IPS DF 6.9 (cell line): ENCODE data around the gene EEF1AKMT2.
"Not testable (repeated sequence)": the region's sequence is repeated elsewhere in the genome, so short reads cannot be mapped to it uniquely, and the experiment has no call there.

Experiments used
- DNase-seq: peaks from one replicate; pipeline ENCODE4 v3.0.0-alpha.2; 2013; ENCODE audit warnings: low read depth, low spot score
- H3K27ac ChIP-seq: one replicate; pipeline ENCODE4 v1.5.1; 2013; ENCODE audit warnings: low read length, control low read depth
- H3K27me3 ChIP-seq: 2 replicates; pipeline ENCODE4 v1.6.1; 2013; ENCODE audit warnings: mild to moderate bottlenecking, low read length; ENCODE audit not compliant: control insufficient read depth, insufficient read depth
- H3K36me3 ChIP-seq: 2 replicates; pipeline ENCODE4 v1.6.1; 2013; ENCODE audit warnings: low read length; ENCODE audit not compliant: control insufficient read depth, insufficient read depth
- H3K4me1 ChIP-seq: 2 replicates; pipeline ENCODE4 v1.6.1; 2013; ENCODE audit warnings: low read length; ENCODE audit not compliant: control insufficient read depth, insufficient read depth
- H3K4me3 ChIP-seq: 2 replicates; pipeline ENCODE4 v1.5.1; 2013; ENCODE audit warnings: mild to moderate bottlenecking, low read length
- H3K9me3 ChIP-seq: 2 replicates; pipeline ENCODE4 v1.6.1; 2013; ENCODE audit warnings: low read length, inconsistent platforms; ENCODE audit not compliant: control insufficient read depth, insufficient read depth
- WGBS: extraction: QIAGEN DNeasy Blood & Tissue Kit; methylation state at CpG from one replicate; pipeline ENCODE4 v1.1.7; 2013; ENCODE audit warnings: mixed read lengths, missing lambda C conversion rate; ENCODE audit not compliant: insufficient read length, insufficient coverage; 5-methylcytosine and 5-hydroxymethylcytosine counted together

Gene EEF1AKMT2

DNA sequence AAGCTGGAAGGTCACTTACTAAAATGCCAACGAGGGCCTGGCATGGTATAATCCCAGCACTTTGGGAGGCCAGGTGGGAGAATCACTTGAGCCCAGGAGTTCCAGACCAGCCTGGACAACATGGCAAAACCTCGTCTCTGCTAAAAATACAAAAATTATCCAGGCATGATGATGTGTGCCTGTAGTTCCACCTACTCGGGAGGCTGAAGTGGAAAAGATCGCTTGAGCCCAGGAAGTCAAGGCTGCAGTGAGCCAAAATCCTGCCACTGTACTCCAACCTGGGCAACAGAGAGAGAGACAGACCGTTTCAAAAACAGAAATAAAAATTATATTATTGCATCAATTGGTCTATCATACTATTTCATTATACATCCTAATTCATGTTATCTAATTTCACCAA lies 29.4 kb downstream of the EEF1AKMT2 start:
- no peak for DNase-seq
- Histone ChIP-seq H3K4me3 (no peak overlapping the region), H3K4me1 (no peaks in the 10 kb centered on the region), H3K36me3 (no peaks in the 10 kb centered on the region), H3K27ac (no peak overlapping the region), H3K27me3 (no peaks in the 10 kb centered on the region), H3K9me3 (no peaks in the 10 kb centered on the region)
- WGBS: no CpG with 5 or more reads among the region's 5 CpGs

DNA sequence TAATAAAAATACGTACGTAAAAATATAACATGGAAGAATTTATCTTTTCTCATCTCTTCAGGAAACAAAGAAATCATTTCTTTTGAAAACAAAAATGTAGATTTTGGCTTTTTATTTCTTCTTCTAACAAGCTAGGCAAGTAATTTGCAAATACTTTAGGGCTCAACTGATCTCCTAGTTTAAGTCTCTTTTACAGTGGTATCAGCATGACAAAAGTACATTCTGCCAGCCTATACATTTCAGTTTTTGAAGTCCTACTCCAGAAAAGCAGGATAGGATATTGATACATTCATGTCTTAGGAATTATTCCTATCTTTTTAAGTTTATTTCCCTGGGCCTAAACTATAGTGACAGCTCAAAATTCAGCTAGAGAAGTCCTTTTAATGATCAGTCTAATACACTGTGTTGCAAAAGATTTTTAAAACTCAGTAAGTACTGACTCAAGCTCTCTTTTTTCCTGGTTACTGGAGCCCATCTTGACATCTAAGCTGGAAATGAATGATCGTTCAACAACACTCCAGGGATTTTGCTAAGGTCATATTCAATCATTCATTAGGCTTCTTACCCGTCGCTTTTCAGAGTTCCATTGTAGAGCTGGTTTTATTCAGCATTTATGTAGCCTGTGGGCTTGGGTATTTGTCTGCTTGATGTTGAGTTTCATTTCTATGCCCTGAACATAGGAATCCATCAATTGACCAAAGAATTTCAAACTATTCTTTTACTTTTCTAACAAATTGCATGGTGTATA lies 35.4 kb downstream of the EEF1AKMT2 start:
- no CpG with 5 or more reads among the region's 5 CpGs for WGBS
- H3K9me3 ChIP-seq: no peaks in the 10 kb centered on the region
- no peaks in the 10 kb centered on the region for H3K4me1 ChIP-seq
- no peaks in the 10 kb centered on the region for H3K27me3 ChIP-seq
- no peak for DNase-seq
- H3K36me3 ChIP-seq: no peaks in the 10 kb centered on the region
- H3K4me3 ChIP-seq: no peak overlapping the region
- no peak overlapping the region for H3K27ac ChIP-seq

DNA sequence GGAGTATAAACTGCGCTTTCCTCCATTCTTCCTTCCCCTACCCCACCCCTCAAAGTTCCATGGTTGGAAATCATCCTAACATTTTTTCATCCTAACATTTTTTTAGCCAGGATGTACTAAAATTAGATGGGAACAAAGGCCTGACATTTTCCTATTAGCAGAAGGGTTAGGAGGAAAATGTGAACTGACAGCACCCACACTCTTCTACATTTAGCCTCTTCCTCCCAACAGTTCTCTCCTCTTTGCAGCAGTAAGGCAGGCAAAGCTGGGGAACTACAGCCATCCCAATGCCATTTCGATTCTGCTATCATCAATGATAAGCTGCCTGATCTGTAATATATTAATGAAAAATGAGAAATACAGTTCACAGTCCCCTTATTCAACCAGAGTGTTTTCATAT lies 36.1 kb downstream of the EEF1AKMT2 start:
- no peaks in the 10 kb centered on the region for H3K36me3 ChIP-seq
- no peaks in the 10 kb centered on the region for H3K9me3 ChIP-seq
- no peaks in the 10 kb centered on the region for H3K27me3 ChIP-seq
- no CpG with 5 or more reads among the region's 2 CpGs for WGBS
- no peak overlapping the region for H3K4me3 ChIP-seq
- no peak overlapping the region for H3K27ac ChIP-seq
- DNase-seq: no peak
- no peaks in the 10 kb centered on the region for H3K4me1 ChIP-seq

DNA sequence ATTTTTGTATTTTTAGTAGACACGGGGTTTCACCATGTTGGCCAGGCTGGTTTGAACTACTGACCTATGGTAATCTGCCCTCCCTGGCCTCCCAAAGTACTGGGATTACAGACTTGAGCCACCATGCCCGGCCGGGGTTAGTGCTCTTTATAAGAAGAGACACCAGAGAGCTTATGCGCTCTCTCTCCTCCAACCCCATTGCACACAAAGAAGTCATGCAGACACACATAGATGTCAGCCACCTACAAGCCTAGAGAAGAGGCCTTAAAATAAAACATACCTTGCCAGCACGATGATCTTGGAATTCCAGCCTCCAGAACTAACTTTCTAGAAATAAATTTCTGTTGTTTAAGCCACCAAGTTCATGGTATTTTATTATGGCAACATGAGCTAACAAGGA lies 37.5 kb downstream of the EEF1AKMT2 start:
- no peak overlapping the region for H3K27ac ChIP-seq
- H3K9me3 ChIP-seq: no peaks in the 10 kb centered on the region
- no peaks in the 10 kb centered on the region for H3K36me3 ChIP-seq
- DNase-seq: no peak
- H3K4me3 ChIP-seq: no peak overlapping the region
- H3K27me3 ChIP-seq: no peaks in the 10 kb centered on the region
- no CpG with 5 or more reads among the region's 5 CpGs for WGBS
- no peaks in the 10 kb centered on the region for H3K4me1 ChIP-seq

DNA sequence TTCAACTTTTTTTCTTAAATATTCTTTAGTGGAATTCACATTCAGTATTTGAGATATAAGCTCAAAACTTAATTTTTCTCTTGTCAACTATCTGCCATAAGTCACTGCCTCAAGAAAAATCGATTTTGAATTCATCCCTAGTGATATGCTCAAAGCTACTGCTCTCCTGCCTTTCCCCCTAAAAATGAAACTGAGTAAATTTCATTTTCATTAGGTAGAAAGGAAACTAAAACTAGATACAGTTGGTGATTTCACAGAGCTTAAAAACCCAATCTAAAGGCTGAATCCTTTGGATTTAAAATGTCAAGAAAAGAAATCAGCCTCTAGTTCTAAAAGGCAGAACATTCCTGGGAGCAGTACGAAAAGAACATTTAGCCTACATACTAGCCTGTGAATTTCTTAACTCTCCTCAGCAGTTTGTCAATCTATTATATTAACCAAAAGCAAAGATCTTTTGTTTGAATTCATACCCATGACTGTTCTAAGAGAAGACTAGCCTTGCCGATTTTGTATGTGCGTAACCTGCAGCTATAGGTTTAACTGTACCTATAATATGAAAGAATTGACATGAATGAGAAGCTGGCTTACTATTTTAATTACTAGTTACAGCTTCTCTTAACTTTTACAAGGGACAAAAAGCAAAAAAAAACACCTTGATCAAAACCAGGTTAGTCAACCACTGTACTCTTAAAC lies 42.6 kb downstream of the EEF1AKMT2 start:
- no peaks in the 10 kb centered on the region for H3K27me3 ChIP-seq
- H3K27ac ChIP-seq: no peak overlapping the region
- H3K4me3 ChIP-seq: no peak overlapping the region
- H3K4me1 ChIP-seq: no peaks in the 10 kb centered on the region
- peaks cover 2% of the 10 kb centered on the region; the same call in 1 of the 2 replicates for H3K36me3 ChIP-seq
- DNase-seq: no peak
- WGBS: no CpG with 5 or more reads among the region's 4 CpGs
- no peaks in the 10 kb centered on the region for H3K9me3 ChIP-seq

DNA sequence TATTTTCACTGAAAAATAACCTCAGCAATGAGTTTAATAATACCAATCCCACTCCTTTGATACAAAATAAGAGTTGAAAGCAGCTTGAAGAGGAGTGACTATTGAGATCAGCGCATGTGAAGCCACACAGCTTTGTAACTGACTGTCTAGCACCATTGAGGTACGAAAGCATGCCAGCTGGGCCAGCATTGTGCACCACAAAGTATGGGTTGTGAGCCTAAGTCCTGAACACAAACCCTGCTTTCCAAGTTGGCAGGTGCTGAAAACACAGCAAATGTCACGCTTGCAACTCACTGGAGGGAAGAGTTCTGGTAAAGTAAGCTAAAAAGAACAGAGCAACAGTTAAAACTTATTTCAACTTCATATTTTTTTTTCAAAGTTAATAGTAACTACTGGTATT lies 43.5 kb downstream of the EEF1AKMT2 start:
- Histone ChIP-seq H3K4me3 (no peak overlapping the region), H3K27me3 (peaks cover under 1% of the 10 kb centered on the region; the same call in 1 of the 2 replicates), H3K4me1 (no peaks in the 10 kb centered on the region), H3K36me3 (peaks cover 2% of the 10 kb centered on the region; the same call in 1 of the 2 replicates), H3K27ac (no peak overlapping the region), H3K9me3 (no peaks in the 10 kb centered on the region)
- DNase-seq: no peak
- WGBS: no CpG with 5 or more reads among the region's 3 CpGs

DNA sequence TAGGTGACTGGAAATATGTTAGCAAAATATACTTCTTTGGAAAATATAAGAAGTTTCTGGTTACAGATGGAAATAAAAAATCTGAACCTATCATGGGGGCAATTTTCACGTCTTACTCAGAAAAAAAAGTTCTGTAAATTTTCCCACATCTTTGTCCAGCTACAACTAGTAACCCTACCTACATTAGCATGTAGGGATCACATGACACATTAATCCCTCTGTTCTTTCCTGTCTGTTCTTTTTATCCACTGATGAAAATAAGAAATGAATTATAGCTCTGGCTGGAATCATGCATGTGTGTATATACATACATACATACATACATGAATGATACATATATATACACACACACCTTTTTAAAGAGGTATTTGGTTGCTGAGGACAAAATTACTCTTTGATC lies 43.9 kb downstream of the EEF1AKMT2 start:
- no peaks in the 10 kb centered on the region for H3K4me1 ChIP-seq
- no CpG with 5 or more reads among the region's 1 CpG for WGBS
- no peaks in the 10 kb centered on the region for H3K9me3 ChIP-seq
- no peak for DNase-seq
- peaks cover 2% of the 10 kb centered on the region; the same call in 1 of the 2 replicates for H3K27me3 ChIP-seq
- H3K27ac ChIP-seq: no peak overlapping the region
- H3K36me3 ChIP-seq: peaks cover 2% of the 10 kb centered on the region; the same call in 1 of the 2 replicates
- no peak overlapping the region for H3K4me3 ChIP-seq

DNA sequence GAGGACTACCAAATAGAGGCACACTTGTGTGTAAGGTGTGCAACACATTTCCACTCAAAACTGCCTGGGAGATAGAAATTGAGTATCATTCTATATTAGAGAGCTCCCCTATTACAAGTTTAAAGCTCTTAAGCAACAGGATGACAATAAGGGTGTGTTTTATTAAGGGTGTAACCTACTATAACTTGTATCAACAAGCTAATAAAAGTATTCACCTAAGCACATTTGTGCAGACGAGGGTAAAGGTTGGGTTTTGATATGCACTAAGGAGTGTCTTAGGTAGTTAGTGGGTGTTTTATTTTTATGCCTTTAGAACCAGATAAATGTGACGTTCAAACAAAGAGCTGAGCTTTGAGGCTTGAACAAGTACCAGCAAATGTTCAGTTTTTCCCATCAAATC lies 44.7 kb downstream of the EEF1AKMT2 start:
- Histone ChIP-seq H3K4me3 (no peak overlapping the region), H3K9me3 (no peaks in the 10 kb centered on the region), H3K4me1 (peaks cover 5% of the 10 kb centered on the region; the same call in 1 of the 2 replicates), H3K27ac (no peak overlapping the region), H3K36me3 (peaks cover 2% of the 10 kb centered on the region; the same call in 1 of the 2 replicates), H3K27me3 (peaks cover 5% of the 10 kb centered on the region; the same call in 1 of the 2 replicates)
- no CpG with 5 or more reads among the region's 2 CpGs for WGBS
- DNase-seq: no peak

DNA sequence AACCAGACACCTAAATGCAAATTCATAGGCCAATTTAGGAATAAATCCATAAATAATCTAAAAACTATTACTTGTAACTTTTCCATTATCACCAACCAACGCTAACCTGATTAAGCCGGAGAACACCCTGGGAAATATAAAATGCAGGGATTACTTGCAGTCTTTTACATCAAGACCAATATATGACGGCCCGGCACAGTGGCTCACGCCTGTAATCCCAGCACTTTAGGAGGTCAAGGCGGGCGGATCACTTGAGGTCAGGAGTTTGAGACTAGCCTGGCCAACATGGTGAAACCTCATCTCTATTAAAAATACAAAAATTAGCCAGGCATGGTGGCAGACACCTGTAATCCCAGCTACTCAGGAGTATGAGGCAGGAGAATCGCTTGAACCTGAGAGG lies 45.2 kb downstream of the EEF1AKMT2 start:
- not testable (repeated sequence) for DNase-seq, H3K36me3 ChIP-seq, H3K4me3 ChIP-seq, H3K27ac ChIP-seq, H3K4me1 ChIP-seq, H3K27me3 ChIP-seq, H3K9me3 ChIP-seq
- WGBS: 100% methylated on average over 2 of the region's 8 CpGs

DNA sequence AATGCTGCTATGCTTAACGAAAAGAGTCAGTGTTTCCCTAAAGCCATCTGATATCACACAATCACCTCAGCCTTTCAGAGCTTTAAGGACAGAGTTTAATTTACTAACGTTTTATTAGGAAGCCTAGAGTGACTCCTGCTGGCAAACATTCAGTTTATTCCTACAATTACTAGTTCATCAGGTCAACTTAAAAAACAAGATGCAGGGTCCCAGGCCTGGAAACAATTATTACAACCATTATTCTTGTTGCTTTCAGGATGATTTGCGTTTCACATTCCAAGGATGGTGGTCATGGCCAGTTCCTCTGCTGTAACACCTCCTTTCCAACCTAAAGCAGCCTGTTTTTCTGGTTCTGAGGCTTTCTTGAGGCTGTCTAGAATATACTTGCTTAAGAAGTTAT lies 46.0 kb downstream of the EEF1AKMT2 start:
- Histone ChIP-seq H3K4me3 (no peak overlapping the region), H3K9me3 (no peaks in the 10 kb centered on the region), H3K27me3 (peaks cover 5% of the 10 kb centered on the region; the same call in 1 of the 2 replicates), H3K36me3 (peaks cover 2% of the 10 kb centered on the region; the same call in 1 of the 2 replicates), H3K27ac (no peak overlapping the region), H3K4me1 (peaks cover 6% of the 10 kb centered on the region; the same call in 1 of the 2 replicates)
- no CpG with 5 or more reads among the region's 3 CpGs for WGBS
- no peak for DNase-seq
